Measurements from ENCODE around the gene CSGALNACT2. TPM values are rescaled to one million over a fixed set of nuclear protein-coding genes. Genes with fewer than 3 reads are reported as not detected.

CSGALNACT2 gene
- total and polyA plus RNA-seq, 12 donors, result 4.6 to 12.9 (median 9.6) TPM

- no peak for TF ChIP-seq CTCF (IDR thresholded peaks at IDR 0.05)
- DNase-seq, result no peak
- Histone ChIP-seq H3K4me3 (no peak overlapping the region), H3K4me1 (peaks cover 0 to 17% (median 7%) of the 10 kb centered on the region in 9 donors), H3K27me3 (peaks cover 20 to 53% (median 43%) of the 10 kb centered on the region in 7 donors), H3K9me3 (no peaks in the 10 kb centered on the region), H3K27ac (no peak overlapping the region), H3K36me3 (no peaks in the 10 kb centered on the region)
- ATAC-seq, result no peak
- WGBS, 2 donors, result 87 to 90% methylated on average over 8 of the region's 8 CpGs
- intact Hi-C loops (cut with DNase I), result no loop called here
These were observed 88.9 kb downstream of the CSGALNACT2 start for GRCh38 chr10:43226851-43227845.

- no peaks in the 10 kb centered on the region for H3K9me3 ChIP-seq
- peak overlapping the region in 1 of 10 donors; percentile 52 for H3K4me3 ChIP-seq
- WGBS, 2 donors, result 72 to 75% methylated on average over 14 of the region's 14 CpGs
- H3K27me3 ChIP-seq, result peaks cover 20 to 56% (median 43%) of the 10 kb centered on the region in 7 donors
- DNase-seq, result no peak
- intact Hi-C loops (cut with DNase I), result no loop called here
- no peaks in the 10 kb centered on the region for H3K36me3 ChIP-seq
- TF ChIP-seq CTCF (IDR thresholded peaks at IDR 0.05), result no peak
- H3K27ac ChIP-seq, result no peak overlapping the region
- peaks cover 0 to 17% (median 7%) of the 10 kb centered on the region in 9 donors for H3K4me1 ChIP-seq
- no peak for ATAC-seq
These were observed 89.9 kb downstream of the CSGALNACT2 start for GRCh38 chr10:43227911-43228782.

- Histone ChIP-seq H3K36me3 (no peaks in the 10 kb centered on the region), H3K27ac (peak overlapping the region in 1 of 10 donors; percentile 65), H3K27me3 (peaks cover 20 to 56% (median 46%) of the 10 kb centered on the region in 7 donors), H3K9me3 (no peaks in the 10 kb centered on the region), H3K4me1 (peaks cover 0 to 17% (median 7%) of the 10 kb centered on the region in 9 donors), H3K4me3 (peak overlapping the region in 7 of 10 donors; percentile 22 to 52 (median 28))
- WGBS, 2 donors, result 9 to 10% methylated on average over 23 of the region's 23 CpGs
- DNase-seq, result no peak
- ATAC-seq, result no peak
- intact Hi-C loops (cut with DNase I), result no loop called here
- no peak for TF ChIP-seq CTCF (IDR thresholded peaks at IDR 0.05)
These were observed 90.5 kb downstream of the CSGALNACT2 start for GRCh38 chr10:43228783-43229207.

Data from heart right ventricle (tissue), 16 donors.